ENCODE data around the gene LRRC8B.

Gene LRRC8B

GRCh38 chr1:89574621-89575020, 50.0 kb downstream of the LRRC8B start:
- TF ChIP-seq CSDC2 (CRISPR knock-in tag; IDR thresholded peaks at IDR 0.05) (no peak), ZFP3 (CRISPR knock-in tag; IDR thresholded peaks at IDR 0.05) (no peak), CREB5 (CRISPR knock-in tag; IDR thresholded peaks at IDR 0.05; ENCODE audit: low read depth) (no peak), TOX (CRISPR knock-in tag; IDR thresholded peaks at IDR 0.05; ENCODE audit: borderline replicate concordance) (no peak), ZNF70 (CRISPR knock-in tag; IDR thresholded peaks at IDR 0.05) (no peak)
- ATAC-seq = no peak

- no peak for TF ChIP-seq GLIS3 (CRISPR knock-in tag; IDR thresholded peaks at IDR 0.05)
- TF ChIP-seq ZFP30 (CRISPR knock-in tag; IDR thresholded peaks at IDR 0.05) = no peak
- no peak for TF ChIP-seq ZNF70 (CRISPR knock-in tag; IDR thresholded peaks at IDR 0.05)
- no peak for TF ChIP-seq POU6F1 (CRISPR knock-in tag; IDR thresholded peaks at IDR 0.05; ENCODE audit: borderline replicate concordance, low read depth)
- TF ChIP-seq ZC3H10 (CRISPR knock-in tag; IDR thresholded peaks at IDR 0.05) = no peak
- TF ChIP-seq CSRNP3 (CRISPR knock-in tag; IDR thresholded peaks at IDR 0.05) = no peak
- TF ChIP-seq ZNF8 (CRISPR knock-in tag; IDR thresholded peaks at IDR 0.05) = no peak
Measured at GRCh38 chr1:89575207-89575606, 50.6 kb downstream of the LRRC8B start.

GRCh38 chr1:89576013-89576412, 51.4 kb downstream of the LRRC8B start:
- TF ChIP-seq ESRRG (CRISPR knock-in tag; IDR thresholded peaks at IDR 0.05) = no peak
- TF ChIP-seq ZFP30 (CRISPR knock-in tag; IDR thresholded peaks at IDR 0.05) = no peak
- no peak for TF ChIP-seq TOX (CRISPR knock-in tag; IDR thresholded peaks at IDR 0.05; ENCODE audit: borderline replicate concordance)
- no peak for TF ChIP-seq OSR1 (CRISPR knock-in tag; IDR thresholded peaks at IDR 0.05)
- TF ChIP-seq ZFP3 (CRISPR knock-in tag; IDR thresholded peaks at IDR 0.05) = no peak
- ATAC-seq = no peak

More at GRCh38 chr1:89575207-89575606, 50.6 kb downstream of the LRRC8B start:
- ATAC-seq = no peak

- TF ChIP-seq TOX (CRISPR knock-in tag; IDR thresholded peaks at IDR 0.05; ENCODE audit: borderline replicate concordance) = no peak
- TF ChIP-seq ZC3H10 (CRISPR knock-in tag; IDR thresholded peaks at IDR 0.05) = no peak
- TF ChIP-seq POU6F1 (CRISPR knock-in tag; IDR thresholded peaks at IDR 0.05; ENCODE audit: borderline replicate concordance, low read depth) = no peak
- no peak for TF ChIP-seq ARNTL (CRISPR knock-in tag; IDR thresholded peaks at IDR 0.05; ENCODE audit: borderline replicate concordance, low read depth)
- TF ChIP-seq BACH2 (CRISPR knock-in tag; IDR thresholded peaks at IDR 0.05; ENCODE audit: borderline replicate concordance) = no peak
- no peak for TF ChIP-seq PPARA (CRISPR knock-in tag; IDR thresholded peaks at IDR 0.05; ENCODE audit: borderline replicate concordance)
- TF ChIP-seq GLIS3 (CRISPR knock-in tag; IDR thresholded peaks at IDR 0.05) = no peak
- TF ChIP-seq ZFP30 (CRISPR knock-in tag; IDR thresholded peaks at IDR 0.05) = no peak
- TF ChIP-seq CREB5 (CRISPR knock-in tag; IDR thresholded peaks at IDR 0.05; ENCODE audit: low read depth) = no peak
- no peak for TF ChIP-seq ZNF565 (CRISPR knock-in tag; conservative IDR thresholded peaks at IDR 0.05; ENCODE audit: low read depth)
- TF ChIP-seq PATZ1 (CRISPR knock-in tag; IDR thresholded peaks at IDR 0.05; ENCODE audit: borderline replicate concordance) = no peak
- no peak for TF ChIP-seq ZNF70 (CRISPR knock-in tag; IDR thresholded peaks at IDR 0.05)
- TF ChIP-seq ESRRG (CRISPR knock-in tag; IDR thresholded peaks at IDR 0.05) = no peak
- no peak for TF ChIP-seq SNAI2 (CRISPR knock-in tag; IDR thresholded peaks at IDR 0.05)
- TF ChIP-seq CSRNP3 (CRISPR knock-in tag; IDR thresholded peaks at IDR 0.05) = no peak
- TF ChIP-seq RARB (CRISPR knock-in tag; IDR thresholded peaks at IDR 0.05) = no peak
- TF ChIP-seq OSR1 (CRISPR knock-in tag; IDR thresholded peaks at IDR 0.05) = no peak
- TF ChIP-seq ZFP3 (CRISPR knock-in tag; IDR thresholded peaks at IDR 0.05) = no peak
- TF ChIP-seq TSHZ2 (CRISPR knock-in tag; IDR thresholded peaks at IDR 0.05) = no peak
- no peak for TF ChIP-seq CSDC2 (CRISPR knock-in tag; IDR thresholded peaks at IDR 0.05)
- ATAC-seq = no peak
Measured at GRCh38 chr1:89578151-89578550, 53.5 kb downstream of the LRRC8B start.

All from SK-N-SH treated with all-trans-retinoic acid at 6 μM for 48 hours (cell line).